ENCODE measurements around the gene SIGLEC6. TPM values are rescaled to one million over a fixed set of nuclear protein-coding genes. Genes with fewer than 3 reads are reported as not detected.

SIGLEC6 gene
- 27.6 TPM for polyA plus RNA-seq

DNA sequence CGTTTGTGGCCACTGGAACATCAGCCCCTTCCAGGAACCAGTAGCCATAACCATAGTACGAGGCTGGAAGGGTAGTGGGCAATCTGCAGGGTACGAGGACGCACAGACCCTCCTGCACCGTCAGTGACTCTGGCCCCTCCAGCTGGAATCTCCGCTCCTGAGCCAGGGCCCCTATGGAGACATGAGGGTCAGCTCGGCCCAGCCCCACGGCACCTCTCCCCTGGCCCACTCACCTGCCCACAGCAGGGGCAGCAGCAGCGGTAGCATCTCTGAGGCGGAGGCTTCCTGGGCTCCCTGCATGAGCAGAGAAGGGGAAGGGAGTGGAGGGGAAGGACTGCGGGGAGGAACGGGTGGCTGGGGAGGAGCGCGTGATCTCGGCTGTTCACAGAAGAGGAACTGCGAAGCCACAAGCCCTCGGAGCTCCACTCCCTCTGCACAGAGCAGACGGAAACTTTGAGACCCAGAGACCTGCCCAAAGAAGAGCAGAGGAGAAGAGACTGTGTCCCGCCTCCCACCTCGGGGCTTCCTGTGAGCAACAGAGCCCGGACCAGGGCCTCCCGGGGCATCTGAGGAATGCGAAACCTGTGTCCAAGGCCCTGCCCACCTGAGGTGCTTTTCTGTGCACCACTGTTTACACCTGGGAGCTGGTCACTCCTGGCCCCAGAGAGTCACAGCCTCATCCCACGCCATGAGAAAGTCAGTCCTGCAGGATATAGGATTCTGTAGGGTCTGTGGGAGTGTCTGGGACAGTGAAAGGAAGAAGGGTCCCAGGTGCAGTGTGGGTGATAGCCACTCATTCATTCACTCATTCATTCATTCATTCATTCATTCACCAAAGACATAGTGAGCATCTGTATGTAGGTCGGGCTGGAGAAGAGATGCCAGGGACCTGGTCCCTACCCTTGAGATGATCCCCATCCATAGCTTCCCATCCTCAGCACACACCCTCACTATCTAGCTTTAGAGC, at the start of gene SIGLEC6:
TSS of gene SIGLEC6 (minus strand) at position 322 of the 967 bp plus-strand sequence. CDS start at position 300, 22 bp downstream.
- Mint-ChIP-seq H3K4me3 (peak within 1 kb of the TSS; percentile 86 to 96 (median 94)), H3K27ac (peak within 1 kb of the TSS; percentile 27 to 90 (median 71))

DNA sequence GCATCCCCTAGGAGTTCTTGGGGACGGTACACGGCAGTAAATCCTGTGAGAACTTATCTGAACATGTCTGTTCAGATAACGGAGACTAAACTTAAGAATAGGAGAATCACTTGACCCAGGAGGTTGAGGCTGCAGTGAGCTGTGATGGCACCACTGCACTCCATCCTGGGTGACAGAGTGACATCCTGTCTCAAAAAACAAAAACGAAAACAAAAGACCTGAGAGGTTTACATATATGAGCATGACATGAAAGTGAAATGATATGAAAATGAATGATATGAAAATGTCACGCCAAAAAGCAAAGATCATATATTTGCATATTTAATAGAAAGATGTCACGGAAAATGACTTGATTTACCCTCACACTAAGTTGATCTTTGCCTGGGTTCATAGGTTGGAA, 45.4 kb upstream of the SIGLEC6 start:
- H3K4me1 Mint-ChIP-seq = peaks cover 16 to 27% (median 27%) of the 10 kb centered on the region in 3 donors
- peak overlapping the region in 2 of 4 donors; percentile 30 to 52 for H3K4me3 Mint-ChIP-seq
- H3K36me3 Mint-ChIP-seq = peaks cover 11% of the 10 kb centered on the region
- peak overlapping the region in 2 of 3 donors; percentile 13 to 19 for H3K27ac Mint-ChIP-seq
- H3K27me3 Mint-ChIP-seq = no peaks in the 10 kb centered on the region
- H3K9me3 Mint-ChIP-seq = no peaks in the 10 kb centered on the region

More for the DNA sequence above, at the start of gene SIGLEC6:
- Mint-ChIP-seq H3K36me3 (peaks cover 6% of the 10 kb centered on the region), H3K9me3 (no peaks in the 10 kb centered on the region), H3K4me1 (peaks cover 44 to 77% (median 59%) of the 10 kb centered on the region in 3 donors), H3K27me3 (no peaks in the 10 kb centered on the region)

DNA sequence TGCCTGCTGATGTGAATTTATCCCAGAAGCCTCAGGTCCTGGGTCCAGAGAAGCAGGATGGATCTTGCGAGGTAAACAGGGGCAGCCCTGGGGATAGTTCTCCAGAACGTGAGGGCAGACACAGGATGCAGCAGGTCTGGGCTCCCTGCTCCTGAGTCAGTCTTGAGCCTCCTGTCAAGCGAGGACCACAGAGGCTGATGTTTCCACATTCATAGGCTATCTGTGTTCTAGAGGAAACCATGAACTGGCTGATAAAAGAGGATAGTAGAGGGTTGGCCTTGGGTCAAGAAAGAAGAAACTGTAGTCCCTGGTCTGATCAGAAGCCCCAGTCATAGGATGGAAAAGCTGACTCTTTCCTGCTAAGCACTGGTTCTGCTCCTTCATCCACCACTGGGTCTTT, 41.9 kb upstream of the SIGLEC6 start:
- H3K36me3 Mint-ChIP-seq = peaks cover 6% of the 10 kb centered on the region
- H3K27me3 Mint-ChIP-seq = no peaks in the 10 kb centered on the region
- peaks cover 29 to 40% (median 30%) of the 10 kb centered on the region in 3 donors for H3K4me1 Mint-ChIP-seq
- H3K9me3 Mint-ChIP-seq = no peaks in the 10 kb centered on the region
- no peak overlapping the region for H3K27ac Mint-ChIP-seq
- peak overlapping the region in 2 of 4 donors; percentile 20 to 45 for H3K4me3 Mint-ChIP-seq

DNA sequence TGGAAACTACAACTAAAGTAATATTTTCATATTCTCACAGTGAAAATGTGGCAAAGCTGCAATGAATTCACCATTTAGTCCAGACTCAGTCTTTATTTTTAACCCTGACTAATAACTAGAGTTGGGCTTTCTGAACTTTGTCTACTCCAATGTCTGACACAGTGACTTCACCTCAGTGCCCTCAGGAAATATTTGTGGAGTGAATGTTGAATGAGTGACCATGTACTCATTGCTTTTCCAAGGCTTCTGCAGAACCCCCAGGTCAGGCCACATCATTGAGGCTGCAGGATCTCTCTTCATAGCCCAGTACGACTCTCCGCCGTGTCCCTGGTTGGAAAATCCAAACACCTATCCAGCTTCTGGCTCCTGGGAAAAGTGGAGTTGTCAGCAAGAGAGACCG, 41.4 kb upstream of the SIGLEC6 start:
- Mint-ChIP-seq H3K36me3 (peaks cover 6% of the 10 kb centered on the region), H3K27me3 (no peaks in the 10 kb centered on the region), H3K4me1 (peaks cover 29 to 45% (median 30%) of the 10 kb centered on the region in 3 donors), H3K4me3 (peak overlapping the region in 2 of 4 donors; percentile 20 to 45), H3K27ac (peak overlapping the region in 1 of 3 donors; percentile 10), H3K9me3 (no peaks in the 10 kb centered on the region)

DNA sequence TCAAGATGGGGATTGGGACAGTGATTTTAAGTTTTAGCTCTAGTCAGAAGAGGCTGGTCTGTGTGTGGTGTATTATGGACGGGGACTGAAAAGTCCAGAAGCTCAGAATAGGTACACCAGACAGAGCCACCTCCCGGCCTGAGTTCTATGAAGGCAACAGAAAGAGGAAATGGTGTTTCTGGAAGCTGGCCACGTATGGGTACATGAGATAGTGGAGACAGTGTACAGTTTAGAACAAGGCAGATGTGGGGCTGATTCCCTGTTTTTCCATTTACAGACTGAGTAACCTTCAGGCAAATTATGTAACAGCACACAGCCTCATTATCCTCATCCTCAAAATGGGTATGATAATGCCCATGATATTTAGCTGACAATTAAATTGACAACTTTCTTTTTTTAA, 40.9 kb upstream of the SIGLEC6 start:
- H3K4me1 Mint-ChIP-seq = peaks cover 29 to 45% (median 30%) of the 10 kb centered on the region in 3 donors
- H3K27me3 Mint-ChIP-seq = no peaks in the 10 kb centered on the region
- H3K36me3 Mint-ChIP-seq = peaks cover 6% of the 10 kb centered on the region
- H3K27ac Mint-ChIP-seq = peak overlapping the region in 2 of 3 donors; percentile 20 to 65
- H3K9me3 Mint-ChIP-seq = no peaks in the 10 kb centered on the region
- peak overlapping the region; percentile 95 to 100 (median 98) for H3K4me3 Mint-ChIP-seq

DNA sequence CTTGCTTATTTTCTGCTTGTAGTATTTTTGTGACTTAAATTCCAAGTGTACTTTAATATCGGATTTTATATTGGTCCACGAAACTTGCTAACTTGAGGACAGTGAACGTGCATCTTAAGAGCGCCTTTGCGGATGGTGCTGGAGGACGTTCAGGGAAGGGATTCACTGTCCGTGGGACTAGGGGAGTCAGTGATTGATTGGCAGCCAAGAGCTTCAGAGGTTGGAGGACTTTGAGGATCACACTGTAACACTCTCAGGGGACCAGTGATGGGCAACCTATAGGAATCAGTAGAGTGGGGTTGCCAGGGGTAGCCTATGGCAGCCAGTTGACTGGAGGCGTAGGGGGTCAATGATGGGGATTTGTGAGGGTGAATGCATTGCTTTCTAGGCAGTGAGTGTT, 40.1 kb upstream of the SIGLEC6 start:
- Mint-ChIP-seq H3K9me3 (no peaks in the 10 kb centered on the region), H3K36me3 (peaks cover 6% of the 10 kb centered on the region), H3K4me1 (peaks cover 23 to 38% (median 25%) of the 10 kb centered on the region in 3 donors), H3K27me3 (no peaks in the 10 kb centered on the region), H3K27ac (peak overlapping the region in 2 of 3 donors; percentile 20 to 94), H3K4me3 (peak overlapping the region; percentile 95 to 100 (median 98))

DNA sequence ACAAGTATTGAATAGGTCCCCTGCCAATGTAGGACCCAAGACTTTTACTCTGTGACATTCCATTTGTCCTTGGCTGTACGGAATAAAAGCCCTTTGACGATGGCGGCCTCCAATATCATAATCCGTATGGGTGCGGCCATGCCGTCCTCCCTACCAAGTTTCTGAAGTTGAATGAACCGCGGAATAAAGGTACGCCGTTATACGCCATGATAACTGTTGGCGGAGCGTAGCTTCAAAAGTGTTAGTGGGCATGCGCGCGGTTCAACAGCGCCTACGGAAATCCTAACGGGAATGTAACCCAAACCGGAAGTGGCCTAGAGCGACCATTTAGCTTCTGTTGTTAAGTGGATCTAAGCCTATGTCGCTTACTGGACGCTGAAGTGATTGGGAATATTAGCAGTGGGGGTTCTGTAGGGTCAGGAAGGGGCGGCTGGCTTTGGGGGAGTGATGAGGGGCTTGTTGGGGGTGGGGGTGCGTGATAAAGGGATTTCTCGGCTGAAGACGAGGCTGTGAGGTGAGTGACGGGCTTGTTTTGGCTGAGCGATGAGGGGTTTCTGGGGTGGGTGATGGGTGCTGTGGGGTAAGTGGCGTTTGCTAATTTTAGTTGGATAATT, 39.6 kb upstream of the SIGLEC6 start, which contains the start of gene ZNF175:
TSS of gene ZNF175 (plus strand) at position 322 of the 614 bp plus-strand sequence. CDS start 2,047 bp downstream, outside the sequence.
- Mint-ChIP-seq H3K4me3 (peak within 1 kb of the TSS; percentile 95 to 100 (median 98)), H3K4me1 (peaks cover 22 to 37% (median 23%) of the 10 kb centered on the region in 3 donors), H3K27me3 (no peaks in the 10 kb centered on the region), H3K27ac (peak within 1 kb of the TSS; percentile 84 to 94 (median 85)), H3K9me3 (no peaks in the 10 kb centered on the region), H3K36me3 (peaks cover 6% of the 10 kb centered on the region)

DNA sequence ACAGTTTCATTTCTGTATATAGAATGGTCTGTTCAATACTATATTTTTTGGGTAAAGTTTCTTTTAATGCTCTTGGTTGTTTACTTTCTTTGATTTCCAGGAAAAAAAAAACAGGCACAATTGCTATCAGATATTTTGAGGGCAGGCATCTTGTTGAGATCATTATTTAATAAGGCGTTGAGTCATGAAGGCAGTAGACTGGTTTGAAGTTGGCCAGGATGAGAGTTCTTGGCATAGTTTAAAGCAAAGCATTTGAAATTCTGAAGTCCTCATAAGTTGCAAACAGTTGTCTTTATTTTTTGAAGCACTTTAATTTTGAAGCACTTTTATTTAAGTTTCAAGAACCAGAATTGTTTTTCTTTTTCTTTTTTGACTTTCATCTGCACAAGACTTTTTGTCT, 37.0 kb upstream of the SIGLEC6 start:
- Mint-ChIP-seq H3K27ac (no peak overlapping the region), H3K27me3 (peaks cover 3% of the 10 kb centered on the region), H3K9me3 (peaks cover 0 to 2% (median 0%) of the 10 kb centered on the region in 3 donors), H3K36me3 (no peaks in the 10 kb centered on the region), H3K4me3 (peak overlapping the region in 1 of 4 donors; percentile 54), H3K4me1 (peaks cover 34 to 49% (median 37%) of the 10 kb centered on the region in 3 donors)

DNA sequence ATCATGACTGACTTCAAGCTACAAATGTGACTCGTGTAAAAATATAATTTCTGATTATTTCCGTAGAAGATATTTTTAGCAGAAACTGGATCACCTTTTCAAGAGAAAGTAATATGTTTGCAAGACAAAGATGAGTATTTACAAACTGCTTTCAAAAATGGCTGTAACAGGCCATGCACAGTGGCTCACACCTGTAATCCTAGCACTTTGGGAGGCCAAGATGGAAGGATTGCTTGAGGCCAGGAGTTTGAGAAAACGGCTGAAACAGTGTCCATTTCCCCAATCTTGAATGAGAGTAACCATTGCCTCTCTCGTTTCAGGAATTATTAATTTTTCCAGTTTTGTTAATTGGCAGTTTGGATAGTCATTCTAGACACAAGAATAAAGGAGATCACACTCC, 36.1 kb upstream of the SIGLEC6 start:
- Mint-ChIP-seq H3K4me3 (no peak overlapping the region), H3K36me3 (no peaks in the 10 kb centered on the region), H3K4me1 (peaks cover 31 to 49% (median 37%) of the 10 kb centered on the region in 3 donors), H3K27ac (no peak overlapping the region), H3K9me3 (peaks cover 0 to 2% (median 0%) of the 10 kb centered on the region in 3 donors), H3K27me3 (peaks cover 3% of the 10 kb centered on the region)

DNA sequence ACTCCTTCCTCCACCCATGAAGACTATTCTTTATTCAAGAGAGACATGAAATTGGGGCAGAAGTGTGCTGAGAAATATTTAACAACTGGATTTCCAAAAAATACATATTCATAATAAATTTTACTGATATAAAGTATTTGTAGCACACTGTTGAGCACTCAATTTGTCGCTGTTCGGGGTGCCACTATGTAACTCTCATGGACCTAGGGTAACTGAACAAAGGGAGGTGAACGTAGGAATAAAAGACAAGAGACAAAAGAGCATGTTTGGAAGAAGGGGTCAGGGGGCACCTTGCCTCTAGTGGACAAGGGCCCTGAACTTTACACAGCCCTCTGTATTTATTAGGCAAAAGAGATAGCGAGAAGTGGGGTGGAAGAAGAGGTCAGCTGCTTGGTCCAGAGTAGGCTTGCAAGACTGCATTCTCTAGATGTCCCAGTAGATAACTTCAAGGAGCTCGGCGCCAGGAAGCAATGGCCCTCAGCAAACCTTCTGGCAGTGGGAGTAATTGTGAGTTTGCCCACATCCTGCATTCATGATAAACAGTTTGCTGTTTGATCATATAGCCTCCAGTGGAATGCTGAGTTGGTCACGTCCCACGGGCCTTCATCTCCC, 35.1 kb upstream of the SIGLEC6 start:
- Mint-ChIP-seq H3K4me1 (peaks cover 22 to 43% (median 27%) of the 10 kb centered on the region in 3 donors), H3K27me3 (peaks cover 3% of the 10 kb centered on the region), H3K27ac (no peak overlapping the region), H3K9me3 (peaks cover 0 to 2% (median 0%) of the 10 kb centered on the region in 3 donors), H3K36me3 (no peaks in the 10 kb centered on the region), H3K4me3 (no peak overlapping the region)

DNA sequence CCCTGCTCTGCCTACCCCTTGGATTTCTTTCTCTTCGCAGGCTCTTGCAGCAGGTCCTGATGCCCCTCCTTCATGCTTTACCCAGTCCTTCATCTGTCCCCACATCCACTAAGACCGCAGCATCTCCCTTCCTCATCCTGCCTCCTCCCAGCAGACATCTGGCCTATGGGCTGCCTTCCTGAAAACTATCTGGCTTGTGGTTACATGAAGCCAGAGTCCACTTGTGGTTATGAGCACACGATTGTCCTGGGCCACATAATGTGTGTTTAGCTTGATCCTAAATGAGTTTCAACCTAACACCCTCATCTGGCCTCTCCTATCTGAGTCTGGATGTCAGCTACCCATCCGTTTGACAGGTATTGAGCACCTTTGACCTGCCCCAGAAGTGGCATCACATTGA, 34.1 kb upstream of the SIGLEC6 start:
- Mint-ChIP-seq H3K4me1 (peaks cover 19 to 43% (median 21%) of the 10 kb centered on the region in 3 donors), H3K27me3 (peaks cover 3% of the 10 kb centered on the region), H3K9me3 (peaks cover 0 to 2% (median 0%) of the 10 kb centered on the region in 3 donors), H3K4me3 (no peak overlapping the region), H3K27ac (peak overlapping the region in 1 of 3 donors; percentile 26), H3K36me3 (peaks cover 3% of the 10 kb centered on the region)

DNA sequence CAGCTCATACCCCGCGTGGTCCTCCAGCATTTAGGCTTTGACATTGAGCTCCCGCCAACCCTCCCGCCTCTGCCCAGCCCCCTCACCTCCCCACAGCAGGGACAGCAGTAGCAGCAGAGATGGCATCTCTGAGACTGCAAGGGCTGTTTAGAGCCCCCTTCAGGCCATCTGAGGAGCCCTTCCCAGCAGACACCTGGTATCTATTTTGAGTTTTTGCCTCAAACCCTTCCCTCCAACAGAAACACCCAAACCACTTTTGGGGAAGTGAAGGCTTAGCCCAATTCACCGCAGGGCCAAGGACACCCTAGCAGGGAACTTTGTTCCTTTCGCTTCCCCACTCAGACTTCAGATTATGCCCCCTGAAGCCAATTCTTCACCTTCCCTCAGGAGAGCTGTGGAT, 33.3 kb upstream of the SIGLEC6 start:
- peak overlapping the region in 2 of 3 donors; percentile 14 to 52 for H3K27ac Mint-ChIP-seq
- peaks cover 3% of the 10 kb centered on the region for H3K36me3 Mint-ChIP-seq
- H3K4me1 Mint-ChIP-seq = peaks cover 17 to 40% (median 19%) of the 10 kb centered on the region in 3 donors
- peak overlapping the region in 2 of 4 donors; percentile 55 to 84 for H3K4me3 Mint-ChIP-seq
- H3K27me3 Mint-ChIP-seq = peaks cover 3% of the 10 kb centered on the region
- peaks cover 0 to 2% (median 0%) of the 10 kb centered on the region in 3 donors for H3K9me3 Mint-ChIP-seq

DNA sequence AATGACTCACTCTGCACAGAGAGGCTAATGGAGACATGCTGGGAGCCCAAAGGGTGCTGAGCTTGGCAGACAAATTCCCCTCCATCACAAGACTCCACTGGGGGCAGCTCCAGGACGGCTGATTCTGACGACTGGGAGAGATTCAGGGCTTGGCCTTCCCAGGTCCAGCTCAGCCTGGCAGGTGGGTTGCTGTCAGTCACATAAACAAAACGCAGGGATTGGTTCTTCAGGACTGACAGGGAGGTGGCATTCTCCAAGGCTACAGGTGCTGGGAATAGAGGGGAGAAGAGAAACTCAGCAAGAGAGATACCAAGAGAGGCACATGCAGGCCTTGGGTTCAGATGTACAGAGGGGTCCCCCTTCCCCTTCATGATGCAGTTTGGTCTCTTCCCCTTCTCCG, 28.9 kb upstream of the SIGLEC6 start:
- H3K4me1 Mint-ChIP-seq = peaks cover 26 to 39% (median 29%) of the 10 kb centered on the region in 3 donors
- peaks cover 1% of the 10 kb centered on the region for H3K27me3 Mint-ChIP-seq

DNA sequence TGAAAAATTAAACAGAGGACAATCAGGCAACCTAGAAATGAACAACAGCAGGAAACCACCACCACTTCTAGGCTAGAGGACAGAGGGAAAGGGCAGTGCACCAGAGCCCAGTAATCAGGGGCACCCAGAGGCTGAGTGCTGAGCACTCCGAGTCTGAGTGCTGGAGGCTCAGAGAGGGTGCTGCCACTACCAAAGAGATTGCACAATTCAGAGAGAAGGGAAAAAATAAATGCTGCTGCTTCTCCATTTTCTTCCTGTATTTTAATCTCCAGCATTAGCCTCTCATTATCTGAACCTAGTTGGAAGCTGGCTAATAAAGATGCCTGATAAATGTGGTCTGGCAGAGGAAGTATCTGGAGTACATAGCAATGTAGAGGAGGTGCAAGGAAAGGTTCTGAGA, 27.8 kb upstream of the SIGLEC6 start:
- Mint-ChIP-seq H3K27me3 (peaks cover 1% of the 10 kb centered on the region), H3K9me3 (peaks cover 0 to 8% (median 0%) of the 10 kb centered on the region in 3 donors), H3K4me3 (no peak overlapping the region), H3K27ac (peak overlapping the region in 1 of 3 donors; percentile 76), H3K4me1 (peaks cover 25 to 29% (median 26%) of the 10 kb centered on the region in 3 donors), H3K36me3 (peaks cover 17% of the 10 kb centered on the region)

More for the DNA sequence above, 28.9 kb upstream of the SIGLEC6 start:
- peaks cover 0 to 8% (median 0%) of the 10 kb centered on the region in 3 donors for H3K9me3 Mint-ChIP-seq
- no peak overlapping the region for H3K4me3 Mint-ChIP-seq
- H3K36me3 Mint-ChIP-seq = peaks cover 11% of the 10 kb centered on the region
- no peak overlapping the region for H3K27ac Mint-ChIP-seq
